DOHH2 (cell line): Measurements from ENCODE around the gene SH3RF3.

Experiments
- CTCF ChIP-seq: fragments of 200-600 bp; sonication (generic); IDR thresholded peaks from one replicate; pipeline ENCODE4 v1.5.1; 2014; ENCODE audit warnings: antibody characterized with exemption, mild to moderate bottlenecking, low read depth, low read length; ENCODE audit not compliant: poor library complexity, severe bottlenecking
- EZH2phosphoT487 ChIP-seq: fragments of 200-600 bp; sonication (generic); IDR thresholded peaks from 2 replicates; pipeline ENCODE4 v1.6.1; 2017; ENCODE audit warnings: borderline replicate concordance, mild to moderate bottlenecking, antibody characterized with exemption, low read length, moderate library complexity, mixed read lengths

GRCh38 chr2:109265369-109265768 is 136.4 kb downstream of the SH3RF3 start:
- no peak for TF ChIP-seq CTCF
- TF ChIP-seq EZH2phosphoT487 = no peak
